ELR (cell line): ENCODE measurements around the gene ALKBH3.

Experiments
- DNase-seq: peaks from one replicate; pipeline ENCODE4 v3.0.0-alpha.2; 2015; ENCODE audit warnings: low read depth

ALKBH3 gene

GRCh38 chr11:43922295-43922648, 41.6 kb downstream of the ALKBH3 start:
- DNase-seq, result no peak

GRCh38 chr11:43922744-43923405, 42.2 kb downstream of the ALKBH3 start:
- no peak for DNase-seq

- DNase-seq, result peak; percentile 65
Observed at GRCh38 chr11:43923406-43924111, 42.9 kb downstream of the ALKBH3 start.

GRCh38 chr11:43924112-43924855, 43.7 kb downstream of the ALKBH3 start:
- DNase-seq, result no peak

GRCh38 chr11:43925063-43925931, 44.7 kb downstream of the ALKBH3 start:
- DNase-seq, result no peak

- DNase-seq, result no peak
Observed at GRCh38 chr11:43925932-43926505, 45.4 kb downstream of the ALKBH3 start.

- DNase-seq, result no peak
Observed at GRCh38 chr11:43927070-43927469, 46.4 kb downstream of the ALKBH3 start.

- no peak for DNase-seq
Observed at GRCh38 chr11:43927925-43928707, 47.5 kb downstream of the ALKBH3 start.

GRCh38 chr11:43928721-43929120, 48.1 kb downstream of the ALKBH3 start:
- DNase-seq, result no peak

- peak; percentile 25 for DNase-seq
Observed at GRCh38 chr11:43930868-43931716, 50.5 kb downstream of the ALKBH3 start.

- DNase-seq, result no peak
Observed at GRCh38 chr11:43931717-43932039, 51.0 kb downstream of the ALKBH3 start.

GRCh38 chr11:43933226-43933607, 52.6 kb downstream of the ALKBH3 start:
- DNase-seq, result no peak

- DNase-seq, result peak; percentile 16
Observed at GRCh38 chr11:43933608-43934551, 53.2 kb downstream of the ALKBH3 start.

GRCh38 chr11:43934601-43935423, 54.2 kb downstream of the ALKBH3 start:
- no peak for DNase-seq

- no peak for DNase-seq
Observed at GRCh38 chr11:43935424-43935979, 54.9 kb downstream of the ALKBH3 start.

GRCh38 chr11:43936076-43936475, 55.4 kb downstream of the ALKBH3 start:
- DNase-seq, result no peak

GRCh38 chr11:43937434-43938411, 57.1 kb downstream of the ALKBH3 start:
- DNase-seq, result peak; percentile 75
